A673 (cell line): ENCODE measurements around the gene CKAP4. TPM values are rescaled to one million over a fixed set of nuclear protein-coding genes. Genes with fewer than 3 reads are reported as not detected.

Experiments used
- BruUV-seq: library from RNA; stranded (reverse); fragments of 400-500 nt; replicated peaks from 2 replicates; lab custom pipeline; 2021; lab: Mats Ljungman, UMichigan
- CTCF ChIA-PET: fragments of 300-600 bp; sonication (Branson Sonifier 250); formaldehyde crosslinking; loops from one replicate; lab custom pipeline; 2022; ENCODE audit warnings: antibody characterized with exemption; lab: Charles Lee
- POLR2A ChIA-PET: fragments of 300-600 bp; sonication (Branson Sonifier 250); formaldehyde crosslinking; loops from one replicate; lab custom pipeline; 2022; ENCODE audit warnings: antibody characterized with exemption; ENCODE audit not compliant: low non-redundant PET; lab: Charles Lee
- DNase-seq: peaks from one replicate; pipeline ENCODE4 v3.0.0-alpha.2; 2015; ENCODE audit warnings: low spot score
- H3K27ac ChIP-seq: fragments of 200-600 bp; sonication (generic); 2 replicates; pipeline ENCODE4 v1.5.1; 2016; ENCODE audit warnings: mixed run types, low read depth, mild to moderate bottlenecking, mixed read lengths, antibody characterized with exemption, low read length; ENCODE audit not compliant: poor library complexity, severe bottlenecking
- H3K27me3 ChIP-seq: fragments of 200-600 bp; sonication (generic); replicated peaks from 2 replicates; pipeline ENCODE4 v1.6.1; 2017; ENCODE audit warnings: mixed run types, low read depth, mild to moderate bottlenecking, mixed read lengths, antibody characterized with exemption, low read length; ENCODE audit not compliant: insufficient read depth, poor library complexity
- H3K36me3 ChIP-seq: fragments of 200-600 bp; sonication (generic); 2 replicates; pipeline ENCODE4 v1.6.1; 2016; ENCODE audit warnings: mixed run types, mild to moderate bottlenecking, mixed read lengths, antibody characterized with exemption, low read length; ENCODE audit not compliant: insufficient read depth, poor library complexity, severe bottlenecking
- H3K4me1 ChIP-seq: fragments of 200-600 bp; sonication (generic); 2 replicates; pipeline ENCODE4 v1.6.1; 2017; ENCODE audit warnings: mixed run types, mild to moderate bottlenecking, mixed read lengths, antibody characterized with exemption, low read length; ENCODE audit not compliant: insufficient read depth, poor library complexity, severe bottlenecking
- H3K4me3 ChIP-seq: fragments of 200-600 bp; sonication (generic); 2 replicates; pipeline ENCODE4 v1.5.1; 2016; ENCODE audit warnings: low read depth, mixed run types, mild to moderate bottlenecking, mixed read lengths, low read length; ENCODE audit not compliant: poor library complexity, severe bottlenecking
- H3K9me3 ChIP-seq: fragments of 200-600 bp; sonication (generic); 2 replicates; pipeline ENCODE4 v1.6.1; 2016; ENCODE audit warnings: mixed run types, low read depth, mild to moderate bottlenecking, mixed read lengths, antibody characterized with exemption, low read length; ENCODE audit not compliant: poor library complexity, severe bottlenecking
- EZH2 ChIP-seq: fragments of 200-600 bp; sonication (generic); IDR thresholded peaks from 2 replicates; pipeline ENCODE4 v1.6.1; 2017; ENCODE audit warnings: borderline replicate concordance, low read depth, mild to moderate bottlenecking, mixed read lengths, antibody characterized with exemption, low read length; ENCODE audit not compliant: poor library complexity, severe bottlenecking
- intact Hi-C: fragments of 100-400 bp; cut with micrococcal nuclease; formaldehyde crosslinking; loops from one replicate; pipeline ENCODE4 v1.10.0; 2022; ENCODE audit not compliant: unreplicated experiment
- total RNA-seq: library from RNA; stranded (reverse); gene quantifications from 2 replicates; pipeline ENCODE4 v1.2.3, GENCODE V29; 2021
- TF ChIP-seq, protein P1 (sequence below): fragments of 300-800, 200-600 bp; sonication (generic); conservative IDR thresholded peaks from 2 replicates; pipeline ENCODE4 v1.5.1; 2017; ENCODE audit warnings: low read depth, mild to moderate bottlenecking, antibody characterized with exemption, low read length, moderate library complexity, mixed read lengths

CKAP4 gene
- total RNA-seq, 1 experiment from 2014 or later = 81.8 TPM

DNA sequence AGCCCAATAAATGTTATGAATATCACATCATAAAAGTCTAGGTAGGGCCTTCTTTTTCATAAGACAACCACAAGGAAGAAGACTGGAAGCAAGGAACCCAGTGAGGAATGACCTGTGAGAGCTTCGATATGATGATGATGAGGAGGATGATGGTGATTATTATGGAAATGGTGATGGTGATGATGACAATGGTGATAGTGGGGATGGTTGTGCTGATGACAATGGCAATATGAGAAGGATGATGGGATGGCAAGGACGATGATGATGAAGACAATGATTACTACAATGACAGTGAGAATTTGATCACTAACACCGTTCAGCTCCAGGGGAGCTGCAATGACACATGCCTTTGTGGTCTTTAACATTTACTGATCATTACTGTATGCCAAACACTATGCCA is 7.7 kb upstream of the CKAP4 start:
- Histone ChIP-seq H3K27ac (no peak overlapping the region), H3K36me3 (no peaks in the 10 kb centered on the region), H3K4me3 (no peak overlapping the region), H3K27me3 (no peaks in the 10 kb centered on the region), H3K9me3 (no peaks in the 10 kb centered on the region), H3K4me1 (no peaks in the 10 kb centered on the region)
- ChIA-PET POLR2A (no interaction called here), CTCF (no interaction called here)
- no peak for TF ChIP-seq EZH2
- TF ChIP-seq, protein P1, sequence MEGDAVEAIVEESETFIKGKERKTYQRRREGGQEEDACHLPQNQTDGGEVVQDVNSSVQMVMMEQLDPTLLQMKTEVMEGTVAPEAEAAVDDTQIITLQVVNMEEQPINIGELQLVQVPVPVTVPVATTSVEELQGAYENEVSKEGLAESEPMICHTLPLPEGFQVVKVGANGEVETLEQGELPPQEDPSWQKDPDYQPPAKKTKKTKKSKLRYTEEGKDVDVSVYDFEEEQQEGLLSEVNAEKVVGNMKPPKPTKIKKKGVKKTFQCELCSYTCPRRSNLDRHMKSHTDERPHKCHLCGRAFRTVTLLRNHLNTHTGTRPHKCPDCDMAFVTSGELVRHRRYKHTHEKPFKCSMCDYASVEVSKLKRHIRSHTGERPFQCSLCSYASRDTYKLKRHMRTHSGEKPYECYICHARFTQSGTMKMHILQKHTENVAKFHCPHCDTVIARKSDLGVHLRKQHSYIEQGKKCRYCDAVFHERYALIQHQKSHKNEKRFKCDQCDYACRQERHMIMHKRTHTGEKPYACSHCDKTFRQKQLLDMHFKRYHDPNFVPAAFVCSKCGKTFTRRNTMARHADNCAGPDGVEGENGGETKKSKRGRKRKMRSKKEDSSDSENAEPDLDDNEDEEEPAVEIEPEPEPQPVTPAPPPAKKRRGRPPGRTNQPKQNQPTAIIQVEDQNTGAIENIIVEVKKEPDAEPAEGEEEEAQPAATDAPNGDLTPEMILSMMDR = no peak
- BruUV-seq = no TSS peak
- no peak for DNase-seq
- intact Hi-C loops = no loop called here

DNA sequence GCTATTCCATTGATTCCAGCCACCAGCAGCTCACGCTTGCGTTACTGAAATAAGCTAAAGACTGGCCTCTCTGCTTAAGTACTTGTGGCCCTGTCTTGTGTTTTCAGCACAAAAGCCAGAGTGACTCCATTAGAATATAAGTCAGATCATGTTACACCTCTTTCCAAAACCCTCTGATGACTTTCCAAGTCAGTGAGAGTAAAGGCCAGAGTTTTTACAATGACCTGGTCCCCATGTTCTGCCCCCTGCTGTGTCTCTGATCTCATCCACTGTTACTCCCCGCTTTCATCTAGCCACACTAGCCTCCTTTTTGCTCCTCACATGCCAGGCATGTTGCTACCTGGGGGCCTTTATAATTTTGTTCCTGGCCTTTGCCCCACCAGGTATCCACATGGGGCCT is 6.9 kb upstream of the CKAP4 start:
- H3K27me3 ChIP-seq = no peaks in the 10 kb centered on the region
- no peaks in the 10 kb centered on the region for H3K9me3 ChIP-seq
- ChIA-PET CTCF (no interaction called here), POLR2A (no interaction called here)
- H3K27ac ChIP-seq = no peak overlapping the region
- H3K4me1 ChIP-seq = no peaks in the 10 kb centered on the region
- H3K36me3 ChIP-seq = no peaks in the 10 kb centered on the region
- intact Hi-C loops = no loop called here
- H3K4me3 ChIP-seq = no peak overlapping the region
- DNase-seq = no peak
- no TSS peak for BruUV-seq
- TF ChIP-seq, protein P1 = no peak
- TF ChIP-seq EZH2 = no peak

DNA sequence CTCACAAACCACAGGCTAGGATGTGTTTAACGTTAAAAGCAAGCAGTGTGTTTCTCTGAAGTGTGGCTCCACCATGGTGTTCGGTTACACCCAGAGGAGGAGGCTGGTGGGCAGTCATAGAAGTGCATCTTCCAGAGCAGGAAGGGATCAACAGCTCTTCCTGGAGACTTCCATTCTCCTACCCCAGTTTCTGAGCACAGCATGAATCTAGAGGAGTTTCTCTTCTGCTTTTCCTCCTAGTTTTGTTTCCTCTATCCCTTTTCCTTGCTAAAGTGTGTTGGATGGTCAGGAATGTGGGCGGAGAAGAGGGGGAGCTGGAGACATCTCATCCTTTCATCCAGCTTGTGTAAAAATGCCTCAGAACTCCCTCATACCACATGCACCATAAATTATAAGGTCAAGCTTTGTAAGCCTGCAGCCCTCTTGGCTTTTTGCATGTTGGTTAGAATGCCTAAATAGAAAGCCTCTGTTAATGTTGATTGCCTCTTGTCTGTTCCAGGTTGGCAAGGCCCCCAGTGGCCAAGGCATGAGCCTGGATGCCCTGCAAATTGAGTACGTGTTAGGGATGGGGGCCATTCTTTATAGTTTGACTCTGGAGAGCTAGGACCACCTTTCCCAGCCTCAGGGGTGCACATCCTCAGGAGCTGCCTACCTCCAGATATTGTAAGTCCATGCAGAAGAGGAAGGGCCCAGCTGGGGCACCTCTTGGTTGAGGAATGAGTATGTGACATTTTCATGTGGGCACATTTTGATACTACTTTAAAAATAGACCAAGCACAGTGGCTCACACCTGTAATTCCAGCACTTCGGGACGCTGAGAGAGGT is 4.0 kb upstream of the CKAP4 start:
- no peaks in the 10 kb centered on the region for H3K36me3 ChIP-seq
- ChIA-PET POLR2A (no interaction called here), CTCF (interaction anchor here (0.6 kb wide), 1 partner anchor 84 kb away, joined by 5 read pairs; no protein-coding TSS in a partner anchor)
- no peaks in the 10 kb centered on the region for H3K4me1 ChIP-seq
- no TSS peak for BruUV-seq
- intact Hi-C loops = no loop called here
- no peaks in the 10 kb centered on the region for H3K9me3 ChIP-seq
- no peak overlapping the region for H3K4me3 ChIP-seq
- TF ChIP-seq EZH2 = no peak
- TF ChIP-seq, protein P1 = no peak
- no peaks in the 10 kb centered on the region for H3K27me3 ChIP-seq
- peak; percentile 17 for DNase-seq
- no peak overlapping the region for H3K27ac ChIP-seq
